Stomach smooth muscle (tissue), 2 donors: Measurements from ENCODE around the gene AHDC1.

Source experiments
- H3K27ac ChIP-seq: one replicate; pipeline ENCODE4 v1.7.0; 2013; ENCODE audit warnings: mild to moderate bottlenecking, low read length, inconsistent platforms
- H3K27me3 ChIP-seq, 2 donors: one replicate each; pipeline ENCODE4 v1.7.0; 2013; ENCODE audit warnings: low read length in 2 of 2; ENCODE audit not compliant: insufficient read depth in 2 of 2, control insufficient read depth in 1 of 2
- H3K36me3 ChIP-seq, 2 donors: one replicate each; pipeline ENCODE4 v1.7.0; 2013; ENCODE audit warnings: low read length in 2 of 2; ENCODE audit not compliant: control insufficient read depth in 2 of 2, insufficient read depth in 2 of 2
- H3K4me1 ChIP-seq: one replicate; pipeline ENCODE4 v1.7.0; 2013; ENCODE audit warnings: low read length; ENCODE audit not compliant: control insufficient read depth, insufficient read depth
- H3K4me3 ChIP-seq, 2 donors: one replicate each; pipeline ENCODE4 v1.7.0; 2013; ENCODE audit warnings: low read length in 2 of 2
- H3K9ac ChIP-seq, 2 donors: one replicate each; pipeline ENCODE4 v1.7.0; 2013; ENCODE audit warnings: low read length in 2 of 2, mild to moderate bottlenecking in 1 of 2
- H3K9me3 ChIP-seq, 2 donors: one replicate each; pipeline ENCODE4 v1.7.0; 2013; ENCODE audit warnings: low read length in 2 of 2; ENCODE audit not compliant: control insufficient read depth in 2 of 2
- donor health status: healthy.
- donor health status: Pancreatic carcinoma.

Gene AHDC1

GRCh38 chr1:27523337-27524020 lies 80.5 kb downstream of the AHDC1 start:
- peaks cover 95% of the 10 kb centered on the region for H3K4me1 ChIP-seq
- peak overlapping the region; percentile 82 for H3K27ac ChIP-seq
- H3K9me3 ChIP-seq = no peaks in the 10 kb centered on the region
- H3K4me3 ChIP-seq = peak overlapping the region; percentile 60 to 82
- peak overlapping the region; percentile 42 to 52 for H3K9ac ChIP-seq
- H3K36me3 ChIP-seq = no peaks in the 10 kb centered on the region
- H3K27me3 ChIP-seq = no peaks in the 10 kb centered on the region

DNA sequence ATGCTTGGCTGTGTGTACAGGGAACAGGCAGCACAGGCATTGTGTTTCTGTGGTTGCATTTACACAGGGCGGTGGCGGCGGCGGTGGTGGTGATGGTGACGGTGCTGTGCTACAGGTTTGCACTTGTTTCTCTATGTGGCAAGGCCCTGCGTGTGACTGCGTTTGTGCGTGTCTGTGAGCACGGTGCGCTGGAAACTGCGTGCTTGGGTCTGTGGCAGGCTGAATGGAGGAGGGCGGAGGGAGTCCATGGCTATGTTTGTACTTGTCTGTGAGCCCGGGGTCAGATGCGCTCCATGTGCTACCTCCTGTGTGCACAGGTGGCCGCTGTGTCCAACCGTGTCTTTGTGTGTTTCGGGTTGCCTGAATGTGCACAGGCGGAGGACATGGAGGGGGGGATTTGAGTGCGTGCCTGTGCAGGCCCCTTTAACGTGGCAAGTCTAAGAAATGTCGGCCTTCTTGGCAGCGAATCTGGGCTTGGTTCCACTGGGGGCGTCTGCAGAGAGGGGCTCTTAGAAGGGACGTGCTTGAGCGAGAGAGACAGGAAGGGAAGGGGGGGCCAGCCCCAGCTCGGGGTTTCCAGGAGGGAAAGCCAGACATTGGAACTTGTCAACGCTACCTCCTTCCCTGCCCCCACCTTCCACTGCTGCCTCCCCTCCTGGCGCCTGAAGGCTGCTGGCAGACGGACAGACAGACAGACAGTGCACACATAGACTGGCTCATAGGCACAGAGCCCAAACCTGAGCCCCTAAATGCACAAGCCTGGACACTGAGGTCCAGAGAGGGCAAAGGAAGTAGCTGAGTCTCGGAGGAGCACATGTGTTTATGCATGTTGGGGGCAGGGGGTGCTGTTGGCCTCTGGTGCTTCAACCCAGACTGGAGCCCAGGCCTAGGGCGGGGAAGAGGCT lies 81.3 kb downstream of the AHDC1 start:
- peak overlapping the region; percentile 29 to 52 for H3K9ac ChIP-seq
- H3K4me1 ChIP-seq = peaks cover 90% of the 10 kb centered on the region
- H3K4me3 ChIP-seq = peak overlapping the region; percentile 60 to 82
- H3K9me3 ChIP-seq = no peaks in the 10 kb centered on the region
- H3K36me3 ChIP-seq = no peaks in the 10 kb centered on the region
- H3K27me3 ChIP-seq = no peaks in the 10 kb centered on the region
- peak overlapping the region; percentile 82 for H3K27ac ChIP-seq

- no peaks in the 10 kb centered on the region for H3K27me3 ChIP-seq
- peak overlapping the region; percentile 60 to 82 for H3K4me3 ChIP-seq
- H3K4me1 ChIP-seq = peaks cover 83% of the 10 kb centered on the region
- H3K9me3 ChIP-seq = no peaks in the 10 kb centered on the region
- H3K27ac ChIP-seq = peak overlapping the region; percentile 82
- H3K9ac ChIP-seq = peak overlapping the region in 1 of 2 donors; percentile 29
- H3K36me3 ChIP-seq = no peaks in the 10 kb centered on the region
Observed at GRCh38 chr1:27521861-27522431, 82.0 kb downstream of the AHDC1 start.

DNA sequence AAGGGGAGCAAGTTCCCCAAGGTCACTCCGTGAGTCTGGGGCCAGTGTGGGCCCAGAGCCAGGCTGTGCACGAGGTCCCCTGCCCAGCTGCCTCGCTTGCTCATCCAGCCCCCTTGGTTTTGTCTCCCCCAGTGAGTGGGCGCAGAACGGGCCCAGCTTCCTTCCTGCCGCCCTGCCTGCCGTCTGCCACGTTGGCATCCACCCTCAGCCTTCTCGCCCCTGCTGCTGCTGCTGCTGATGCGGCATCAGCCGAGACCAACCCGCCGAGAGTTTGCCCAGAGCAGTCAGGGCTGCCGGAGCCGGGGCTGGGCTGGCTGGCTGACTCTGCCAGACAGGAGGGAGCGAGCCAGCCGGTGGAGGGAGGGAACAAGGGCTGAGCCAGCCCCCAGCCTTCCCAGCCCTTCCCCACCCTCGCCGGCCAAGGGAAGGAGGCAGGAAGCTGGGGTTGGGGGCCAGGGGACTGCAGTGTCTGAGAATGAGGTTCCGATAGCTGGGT lies 82.6 kb downstream of the AHDC1 start:
- no peaks in the 10 kb centered on the region for H3K36me3 ChIP-seq
- H3K4me1 ChIP-seq = peaks cover 77% of the 10 kb centered on the region
- peak overlapping the region; percentile 60 to 82 for H3K4me3 ChIP-seq
- H3K27ac ChIP-seq = peak overlapping the region; percentile 82
- H3K27me3 ChIP-seq = no peaks in the 10 kb centered on the region
- H3K9me3 ChIP-seq = no peaks in the 10 kb centered on the region
- peak overlapping the region; percentile 43 to 55 for H3K9ac ChIP-seq

DNA sequence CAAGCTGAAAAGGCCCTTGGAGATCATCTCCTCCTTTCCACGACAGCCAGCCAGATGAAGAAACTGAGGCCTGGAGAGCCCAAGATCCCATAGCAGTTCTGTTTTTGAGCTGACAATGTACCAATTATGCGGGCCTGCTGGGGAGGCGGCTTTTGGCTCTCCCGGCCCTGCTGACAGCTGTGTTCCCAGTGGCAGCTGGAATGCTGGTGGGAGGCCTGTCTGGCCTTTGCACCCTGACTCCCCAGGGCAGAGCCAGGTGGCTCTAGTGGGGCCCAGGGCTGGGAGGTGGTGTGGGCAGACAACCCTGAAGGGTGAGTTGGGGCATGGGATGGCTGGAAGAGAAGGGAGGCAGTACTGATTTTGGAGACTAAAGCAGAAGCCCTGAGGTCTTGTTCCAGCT lies 83.3 kb downstream of the AHDC1 start:
- no peaks in the 10 kb centered on the region for H3K9me3 ChIP-seq
- peaks cover 72% of the 10 kb centered on the region for H3K4me1 ChIP-seq
- H3K9ac ChIP-seq = peak overlapping the region in 1 of 2 donors; percentile 43
- H3K4me3 ChIP-seq = no peak overlapping the region
- H3K27ac ChIP-seq = peak overlapping the region; percentile 82
- H3K36me3 ChIP-seq = no peaks in the 10 kb centered on the region
- H3K27me3 ChIP-seq = no peaks in the 10 kb centered on the region

- Histone ChIP-seq H3K27ac (peak overlapping the region; percentile 82), H3K9me3 (no peaks in the 10 kb centered on the region), H3K9ac (peak overlapping the region in 1 of 2 donors; percentile 13), H3K27me3 (no peaks in the 10 kb centered on the region), H3K4me3 (peak overlapping the region in 1 of 2 donors; percentile 55), H3K4me1 (peaks cover 61% of the 10 kb centered on the region), H3K36me3 (no peaks in the 10 kb centered on the region)
Observed at GRCh38 chr1:27519331-27520258, 84.3 kb downstream of the AHDC1 start.

DNA sequence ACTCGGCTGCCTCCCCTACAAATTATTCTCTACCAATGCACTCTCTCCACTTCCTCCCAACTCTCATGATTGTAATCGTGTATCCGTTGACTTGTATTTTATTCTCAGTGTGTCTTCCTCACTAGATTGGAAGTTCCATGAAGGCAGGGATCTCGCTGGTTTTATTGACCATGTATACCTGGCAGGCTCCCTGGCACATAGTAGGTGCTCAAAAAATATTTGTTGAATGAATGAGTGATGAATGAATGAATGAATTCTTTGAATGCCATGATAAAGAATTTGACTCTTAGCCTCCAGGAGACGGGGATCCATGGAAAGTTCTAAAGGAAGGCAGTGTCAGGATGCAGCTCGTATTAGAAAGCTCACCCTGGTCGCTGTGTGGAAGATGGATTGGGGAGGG lies 85.1 kb downstream of the AHDC1 start:
- peak overlapping the region; percentile 82 for H3K27ac ChIP-seq
- H3K36me3 ChIP-seq = no peaks in the 10 kb centered on the region

GRCh38 chr1:27517907-27518718 lies 85.8 kb downstream of the AHDC1 start:
- H3K4me3 ChIP-seq = no peak overlapping the region
- peaks cover 54% of the 10 kb centered on the region for H3K4me1 ChIP-seq
- H3K27me3 ChIP-seq = no peaks in the 10 kb centered on the region
- no peaks in the 10 kb centered on the region for H3K36me3 ChIP-seq
- no peak overlapping the region for H3K9ac ChIP-seq
- no peak overlapping the region for H3K27ac ChIP-seq
- no peaks in the 10 kb centered on the region for H3K9me3 ChIP-seq

More for the DNA sequence above, 85.1 kb downstream of the AHDC1 start:
- peaks cover 57% of the 10 kb centered on the region for H3K4me1 ChIP-seq
- H3K27me3 ChIP-seq = no peaks in the 10 kb centered on the region
- no peak overlapping the region for H3K4me3 ChIP-seq
- H3K9ac ChIP-seq = no peak overlapping the region
- no peaks in the 10 kb centered on the region for H3K9me3 ChIP-seq

DNA sequence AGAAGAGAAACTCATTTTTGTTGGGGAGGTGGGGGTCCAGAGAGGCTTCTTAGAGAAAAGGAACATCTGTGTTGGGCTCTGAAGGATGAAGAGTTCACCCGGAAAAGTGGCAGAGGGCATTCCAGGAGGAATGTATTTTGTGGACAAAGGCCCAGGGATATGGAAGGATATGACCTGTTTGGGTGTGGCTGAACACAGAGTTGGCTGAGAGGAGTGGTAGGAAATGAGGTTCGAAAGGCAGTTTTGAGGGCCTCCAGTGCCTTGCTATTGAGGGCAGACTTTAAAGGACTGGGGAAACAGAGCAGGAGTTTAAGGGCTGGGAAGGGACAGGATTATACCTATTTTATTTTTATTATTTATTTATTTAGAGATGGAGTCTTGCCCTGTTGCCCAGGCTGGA lies 86.6 kb downstream of the AHDC1 start:
- no peaks in the 10 kb centered on the region for H3K9me3 ChIP-seq
- H3K9ac ChIP-seq = no peak overlapping the region
- no peaks in the 10 kb centered on the region for H3K27me3 ChIP-seq
- peaks cover 46% of the 10 kb centered on the region for H3K4me1 ChIP-seq
- no peaks in the 10 kb centered on the region for H3K36me3 ChIP-seq
- no peak overlapping the region for H3K27ac ChIP-seq
- no peak overlapping the region for H3K4me3 ChIP-seq
